Measurements from ENCODE around the gene CALHM1. TPM values are rescaled to one million over a fixed set of nuclear protein-coding genes. Genes with fewer than 3 reads are reported as not detected.

Gene CALHM1
- total and polyA plus RNA-seq, 2 of the 8 experiments (the other 6 are each of a cell fraction or from before 2014, with no cell fraction given), result 0.29 to 0.34 TPM

DNA sequence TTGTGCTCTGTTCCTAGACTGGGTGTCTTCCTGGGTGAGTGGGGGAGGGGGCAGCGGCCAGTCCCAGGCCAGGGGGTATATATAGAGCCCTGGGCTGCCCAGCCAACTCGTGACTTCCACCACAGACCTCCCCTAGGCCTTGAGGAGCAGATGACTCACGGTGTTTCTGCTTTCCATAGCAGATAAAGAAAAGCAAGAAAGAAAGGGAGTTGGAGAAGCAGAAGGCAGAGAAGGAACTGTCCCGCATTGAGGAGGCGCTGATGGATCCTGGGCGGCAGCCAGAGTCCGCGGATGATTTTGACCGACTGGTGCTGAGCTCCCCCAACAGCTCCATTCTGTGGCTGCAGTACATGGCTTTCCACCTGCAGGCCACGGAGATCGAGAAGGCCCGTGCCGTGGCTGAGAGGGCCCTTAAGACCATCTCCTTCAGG is 16.7 kb downstream of the CALHM1 start:
- H2BK15ac ChIP-seq (ENCODE audit: low read length), result no peak overlapping the region
- no peak overlapping the region for H4K91ac ChIP-seq (replicated peaks; ENCODE audit: insufficient read length, low read length)
- no peak overlapping the region for H3K14ac ChIP-seq (ENCODE audit: insufficient read length)
- H4K5ac ChIP-seq (ENCODE audit: insufficient read length, low read depth, low read length), result no peak overlapping the region
- no peaks in the 10 kb centered on the region for H3K79me2 ChIP-seq (ENCODE audit: control insufficient read depth in 1 of 2, insufficient read depth in 2 of 2, low read length in 2 of 2)
- no peak overlapping the region for H3K4me2 ChIP-seq (ENCODE audit: insufficient read depth in 1 of 2, low read depth in 2 of 2, low read length in 2 of 2)
- no peak overlapping the region for H3K27ac ChIP-seq (ENCODE audit: low read depth, low read length)
- no peak for DNase-seq (ENCODE audit: low read depth in 1 of 2, low spot score in 2 of 2)
- no peak overlapping the region for H4K8ac ChIP-seq (ENCODE audit: extremely low read depth, insufficient read depth, low read length)
- no peak overlapping the region for H3K56ac ChIP-seq (replicated peaks; ENCODE audit: insufficient read length, low read depth, low read length)
- no peak overlapping the region for H2BK12ac ChIP-seq (ENCODE audit: low read depth, low read length)
- no peaks in the 10 kb centered on the region; the same call in 1 of the 2 replicates for H3K79me1 ChIP-seq (ENCODE audit: low read depth, low read length)
- H3K4me1 ChIP-seq (replicated peaks in 1 of 4; ENCODE audit: control insufficient read depth in 3 of 4, insufficient read depth in 4 of 4, low read length in 3 of 4), result no peaks in the 10 kb centered on the region
- no peak overlapping the region for H3K4ac ChIP-seq (replicated peaks; ENCODE audit: insufficient read length, low read depth, low read length)
- H3K9ac ChIP-seq (replicated peaks in 1 of 4; ENCODE audit: extremely low read depth in 1 of 4, low read depth in 3 of 4, low read length in 3 of 4), result no peak overlapping the region
- TF ChIP-seq SP4 (IDR thresholded peaks at IDR 0.05; ENCODE audit: low read length), result no peak
- no peak for TF ChIP-seq TBP (IDR thresholded peaks at IDR 0.05; ENCODE audit: low read depth, low read length)
- no peak for TF ChIP-seq CHD2 (IDR thresholded peaks at IDR 0.05; ENCODE audit: low read length)
- TF ChIP-seq KDM1A (IDR thresholded peaks at IDR 0.05; ENCODE audit: borderline replicate concordance, low read length), result no peak
- no peak for TF ChIP-seq TAF7 (optimal IDR thresholded peaks at IDR 0.05; ENCODE audit: borderline replicate concordance, low read depth, low read length)
- TF ChIP-seq SIN3A (conservative IDR thresholded peaks at IDR 0.05 in 1 of 2, IDR thresholded peaks at IDR 0.05 in 1 of 2; ENCODE audit: low read depth in 1 of 2, low read length in 2 of 2), result no peak
- ChIA-PET CTCF (ENCODE audit: partially characterized antibody) (interaction anchor here (0.6 to 4.3 kb wide), 6 partner anchors 18 to 122 kb away, joined by 3 to 21 read pairs (median 6); no protein-coding TSS in a partner anchor), POLR2A (ENCODE audit: partially characterized antibody) (interaction anchor here (1.1 to 2.3 kb wide), 3 partner anchors 10 to 34 kb away, joined by 3 to 7 read pairs (median 4); partner anchors contain the start of gene CALHM2)
- H3K18ac ChIP-seq (ENCODE audit: extremely low read depth, low read length), result no peak overlapping the region
- no peaks in the 10 kb centered on the region for H3K27me3 ChIP-seq (replicated peaks in 1 of 4; ENCODE audit: control insufficient read depth in 3 of 4, extremely low read depth in 1 of 4, insufficient read depth in 3 of 4, low read length in 3 of 4)
- no peak overlapping the region for H2BK20ac ChIP-seq (ENCODE audit: low read length)
- no peak overlapping the region for H2BK120ac ChIP-seq (replicated peaks; ENCODE audit: low read depth, low read length)
- H3K4me3 ChIP-seq (ENCODE audit: extremely low read depth in 1 of 4, insufficient read depth in 2 of 4, low read depth in 3 of 4, low read length in 4 of 4), result no peak overlapping the region
- no peaks in the 10 kb centered on the region for H3K23me2 ChIP-seq (ENCODE audit: low read depth, low read length)
- H2AFZ ChIP-seq (ENCODE audit: low read length), result no peak overlapping the region
- 91% methylated on average over 10 of the region's 13 CpGs; no CpG with 5 or more reads in 1 of the 2 experiments for WGBS, 2 experiments (ENCODE audit: extremely low coverage in 1 of 2, insufficient coverage in 1 of 2, insufficient read length in 1 of 2, insufficient replicate concordance in 2 of 2, low coverage in 1 of 2, low lambda C conversion rate in 2 of 2, missing lambda C conversion rate in 1 of 2)
- no peak overlapping the region for H2AK5ac ChIP-seq (ENCODE audit: low read depth, low read length)
- no peak overlapping the region for H2BK5ac ChIP-seq (ENCODE audit: low read depth, low read length)
- H3K9me3 ChIP-seq (ENCODE audit: insufficient read depth in 2 of 2, low read depth in 1 of 2, low read length in 1 of 2), result no peaks in the 10 kb centered on the region
- no peak overlapping the region for H3K23ac ChIP-seq (ENCODE audit: insufficient read length)
- no peak for FAIRE-seq
- H4K20me1 ChIP-seq (replicated peaks in 1 of 2; ENCODE audit: control insufficient read depth in 1 of 2, insufficient read depth in 2 of 2, low read length in 2 of 2), result peaks cover 0 to 8% of the 10 kb centered on the region in 2 experiments
- H3K36me3 ChIP-seq (ENCODE audit: control insufficient read depth in 2 of 4, insufficient read depth in 4 of 4, low read length in 3 of 4), result peaks cover 39 to 91% (median 82%) of the 10 kb centered on the region in 4 experiments

Measured in H1 (cell line).